Lower leg skin (tissue), 3 donors: ENCODE results near the gene ULK2.

Source experiments
- POLR2A ChIP-seq, 2 donors: fragments of 450-650 bp; IDR thresholded peaks; one replicate each; pipeline ENCODE4 v1.6.1; 2016 to 2017; ENCODE audit warnings: antibody characterized with exemption in 2 of 2, mild to moderate bottlenecking in 1 of 2, moderate library complexity in 1 of 2
- TF ChIP-seq, protein P1 (sequence below), 3 donors: fragments of 450-650 bp; IDR thresholded peaks; one replicate each; pipeline ENCODE4 v1.5.1; 2016; ENCODE audit warnings: antibody characterized with exemption in 3 of 3, mild to moderate bottlenecking in 3 of 3, moderate library complexity in 2 of 3

DNA sequence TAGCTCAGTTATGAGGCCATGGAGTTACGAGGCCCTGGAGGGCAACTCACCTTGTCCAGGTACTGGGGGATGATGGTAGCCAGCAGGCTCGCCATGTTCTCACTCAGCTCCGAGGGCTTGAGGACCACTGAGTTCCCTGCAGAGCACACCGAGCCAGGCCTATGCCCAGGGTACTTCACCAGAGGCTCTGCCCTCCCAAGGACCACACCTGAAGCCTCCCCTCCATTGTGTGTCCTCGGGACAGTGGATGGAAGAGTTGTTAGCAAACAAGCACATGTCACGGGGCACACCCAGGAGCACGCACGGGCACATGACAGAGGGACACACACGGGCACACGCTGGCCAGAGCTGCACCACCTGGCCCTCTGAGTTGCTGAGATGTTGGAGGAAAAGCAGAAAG lies 125.2 kb downstream of the ULK2 start:
- TF ChIP-seq, protein P1, sequence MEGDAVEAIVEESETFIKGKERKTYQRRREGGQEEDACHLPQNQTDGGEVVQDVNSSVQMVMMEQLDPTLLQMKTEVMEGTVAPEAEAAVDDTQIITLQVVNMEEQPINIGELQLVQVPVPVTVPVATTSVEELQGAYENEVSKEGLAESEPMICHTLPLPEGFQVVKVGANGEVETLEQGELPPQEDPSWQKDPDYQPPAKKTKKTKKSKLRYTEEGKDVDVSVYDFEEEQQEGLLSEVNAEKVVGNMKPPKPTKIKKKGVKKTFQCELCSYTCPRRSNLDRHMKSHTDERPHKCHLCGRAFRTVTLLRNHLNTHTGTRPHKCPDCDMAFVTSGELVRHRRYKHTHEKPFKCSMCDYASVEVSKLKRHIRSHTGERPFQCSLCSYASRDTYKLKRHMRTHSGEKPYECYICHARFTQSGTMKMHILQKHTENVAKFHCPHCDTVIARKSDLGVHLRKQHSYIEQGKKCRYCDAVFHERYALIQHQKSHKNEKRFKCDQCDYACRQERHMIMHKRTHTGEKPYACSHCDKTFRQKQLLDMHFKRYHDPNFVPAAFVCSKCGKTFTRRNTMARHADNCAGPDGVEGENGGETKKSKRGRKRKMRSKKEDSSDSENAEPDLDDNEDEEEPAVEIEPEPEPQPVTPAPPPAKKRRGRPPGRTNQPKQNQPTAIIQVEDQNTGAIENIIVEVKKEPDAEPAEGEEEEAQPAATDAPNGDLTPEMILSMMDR (IDR thresholded peaks at IDR 0.05): no peak
- TF ChIP-seq POLR2A (IDR thresholded peaks at IDR 0.05): no peak
